ENCODE measurements around the gene SSBP3. TPM values are rescaled to one million over a fixed set of nuclear protein-coding genes. Genes with fewer than 3 reads are reported as not detected.

The SSBP3 gene
- total RNA-seq, 2 donors from 2014 or later: 40.3 to 56.3 TPM

DNA sequence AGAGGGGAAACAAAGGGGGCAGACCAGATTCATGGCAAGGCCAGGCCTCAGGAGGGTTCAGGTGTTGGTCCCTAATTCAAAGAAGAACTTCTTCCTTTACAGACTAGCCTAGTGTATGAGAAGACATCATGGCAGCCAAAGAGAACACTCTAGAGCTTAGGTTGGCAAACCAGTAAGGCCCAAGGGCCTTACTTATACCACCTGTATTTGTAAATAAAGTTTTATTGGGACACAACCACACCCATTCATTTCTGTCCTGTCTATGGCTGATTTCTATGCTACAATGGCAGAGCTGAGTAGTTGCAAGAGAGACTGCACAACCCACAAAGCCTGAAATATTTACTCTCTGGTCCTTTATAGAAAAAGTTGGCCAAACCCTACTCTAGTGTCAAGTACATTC, 42.3 kb downstream of the SSBP3 start:
- no peak overlapping the region for H3K4me3 Mint-ChIP-seq
- peak overlapping the region; percentile 58 for H3K27ac Mint-ChIP-seq
- H3K4me1 Mint-ChIP-seq: peaks cover 30% of the 10 kb centered on the region
- H3K9me3 Mint-ChIP-seq: no peaks in the 10 kb centered on the region
- no peaks in the 10 kb centered on the region for H3K36me3 Mint-ChIP-seq (ENCODE audit: low read depth)
- H3K27me3 Mint-ChIP-seq: no peaks in the 10 kb centered on the region
- no peak for ATAC-seq (replicated peaks)

DNA sequence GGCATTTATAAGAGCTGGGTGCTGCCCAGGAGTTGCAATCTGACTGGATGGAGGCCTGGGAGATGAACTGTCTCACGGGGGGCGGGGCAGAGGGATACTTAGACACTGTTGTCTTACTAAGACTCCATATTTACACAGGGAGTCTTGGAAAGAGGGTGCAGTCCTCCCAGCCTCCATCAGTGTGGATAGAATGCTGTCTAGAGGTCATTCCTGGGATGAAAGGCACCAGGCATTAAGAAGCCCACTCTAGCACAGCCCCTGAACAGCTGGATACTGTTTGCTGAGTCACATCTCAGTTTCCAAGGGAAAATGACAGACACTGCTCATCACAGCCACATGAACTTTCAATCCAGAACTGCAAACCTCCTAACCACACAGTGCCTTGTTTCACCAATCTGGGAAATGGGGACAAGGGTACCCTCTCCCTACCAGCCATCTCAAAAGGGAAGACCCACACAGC, 43.3 kb downstream of the SSBP3 start:
- Mint-ChIP-seq H3K27me3 (no peaks in the 10 kb centered on the region), H3K36me3 (ENCODE audit: low read depth) (no peaks in the 10 kb centered on the region), H3K4me1 (peaks cover 37% of the 10 kb centered on the region), H3K9me3 (no peaks in the 10 kb centered on the region), H3K4me3 (no peak overlapping the region), H3K27ac (peak overlapping the region; percentile 58)
- ATAC-seq (replicated peaks): peak; percentile 54

DNA sequence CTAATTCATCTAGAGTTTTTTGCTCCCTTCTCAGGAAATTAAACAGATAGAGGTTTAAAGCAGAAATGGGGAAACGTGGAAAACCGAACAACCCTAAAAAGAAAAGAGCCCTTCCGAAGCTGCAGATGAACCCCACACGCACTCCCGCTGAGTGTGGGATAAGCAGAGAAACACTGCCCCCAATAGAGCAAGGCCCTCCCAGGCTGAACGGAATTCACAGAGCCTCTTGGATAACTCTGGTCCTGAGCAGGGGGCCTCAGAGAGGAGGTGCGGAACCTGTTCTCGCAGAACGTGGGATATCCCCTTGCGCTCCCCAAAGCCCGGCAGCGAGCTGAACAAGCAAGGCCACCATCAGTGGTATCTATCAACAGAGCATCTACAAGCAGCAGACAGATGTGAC, 44.9 kb downstream of the SSBP3 start:
- H3K4me1 Mint-ChIP-seq: peaks cover 46% of the 10 kb centered on the region
- ATAC-seq (replicated peaks): no peak
- H3K36me3 Mint-ChIP-seq (ENCODE audit: low read depth): no peaks in the 10 kb centered on the region
- peak overlapping the region; percentile 20 for H3K27ac Mint-ChIP-seq
- H3K27me3 Mint-ChIP-seq: no peaks in the 10 kb centered on the region
- H3K9me3 Mint-ChIP-seq: no peaks in the 10 kb centered on the region
- H3K4me3 Mint-ChIP-seq: no peak overlapping the region

DNA sequence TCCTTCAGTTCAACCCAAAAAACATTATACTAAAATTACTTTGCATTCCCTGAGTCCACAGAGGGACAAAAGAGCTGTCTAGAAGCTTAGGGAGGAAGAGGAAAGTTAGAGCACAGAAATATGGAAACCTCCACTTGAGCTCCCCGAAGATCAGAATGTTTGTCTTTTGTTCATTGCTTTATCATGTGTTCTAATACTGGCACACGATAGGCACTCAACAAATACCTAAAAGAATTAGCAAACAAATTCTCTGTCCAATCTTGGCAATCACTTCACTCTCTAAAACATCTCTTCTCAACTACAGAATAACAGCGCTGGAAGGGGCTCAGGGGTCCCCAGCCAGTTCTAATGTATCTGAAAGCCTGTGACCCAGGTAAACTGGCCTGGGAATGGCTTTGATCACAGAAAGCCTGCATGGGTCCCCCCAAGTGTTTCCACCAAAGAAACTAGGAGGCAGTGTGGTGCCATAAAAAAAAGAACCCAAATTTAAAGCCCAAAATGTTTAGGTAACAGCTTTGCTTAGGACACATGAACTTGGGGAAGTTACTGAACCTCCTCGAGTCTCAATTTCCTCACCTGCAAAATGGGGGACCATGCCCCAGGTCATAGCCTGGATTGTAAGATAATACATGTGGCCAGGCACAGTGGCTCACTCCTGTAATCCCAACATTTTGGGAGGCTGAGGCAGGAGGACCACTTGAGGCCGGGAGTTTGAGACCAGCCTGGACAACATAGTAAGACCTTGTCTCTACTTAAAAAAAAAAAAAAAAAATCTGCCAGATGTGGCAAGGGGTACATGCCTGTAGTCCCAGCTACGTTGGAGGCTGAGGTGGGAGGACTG, 45.8 kb downstream of the SSBP3 start:
- peak overlapping the region; percentile 53 for H3K27ac Mint-ChIP-seq
- peaks cover 46% of the 10 kb centered on the region for H3K4me1 Mint-ChIP-seq
- no peaks in the 10 kb centered on the region for H3K27me3 Mint-ChIP-seq
- no peaks in the 10 kb centered on the region for H3K36me3 Mint-ChIP-seq (ENCODE audit: low read depth)
- H3K4me3 Mint-ChIP-seq: peak overlapping the region; percentile 33
- no peaks in the 10 kb centered on the region for H3K9me3 Mint-ChIP-seq
- no peak for ATAC-seq (replicated peaks)

DNA sequence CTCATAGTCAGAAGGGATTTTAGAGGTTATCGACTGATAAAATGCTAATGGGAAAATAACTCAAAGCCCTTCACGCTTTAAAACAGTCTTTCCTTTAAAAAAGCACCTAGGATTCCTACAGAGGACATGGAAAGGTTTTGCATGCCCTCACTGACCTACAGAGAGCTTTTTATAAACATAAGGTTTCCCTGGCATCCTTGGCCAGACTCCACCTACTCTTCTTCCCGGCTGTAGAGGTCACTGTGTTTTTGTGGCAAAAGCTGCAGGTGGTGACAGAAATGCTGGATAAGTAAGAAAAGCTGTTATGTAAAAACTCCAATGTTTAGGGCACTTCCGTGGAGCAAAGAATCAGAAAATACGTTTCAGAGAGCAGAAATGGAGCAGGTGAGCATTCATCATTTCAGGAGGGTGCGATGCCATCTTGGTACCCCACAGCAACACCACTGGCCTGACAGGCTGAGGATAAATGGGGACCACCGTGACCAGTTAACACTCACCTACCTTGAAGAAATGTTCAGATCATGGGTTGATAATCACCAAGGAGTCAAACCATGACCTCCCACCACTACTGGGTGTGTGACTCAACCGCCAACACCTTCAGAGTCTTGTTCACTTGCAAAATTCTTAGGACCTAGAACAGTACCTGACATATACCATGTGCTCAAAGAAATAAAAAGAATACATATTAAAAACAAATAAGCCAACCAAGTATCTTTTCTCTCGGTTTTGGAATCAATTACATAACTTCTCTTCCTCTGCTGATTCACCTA, 46.6 kb downstream of the SSBP3 start:
- Mint-ChIP-seq H3K4me1 (peaks cover 50% of the 10 kb centered on the region), H3K27ac (peak overlapping the region; percentile 53), H3K27me3 (no peaks in the 10 kb centered on the region), H3K9me3 (no peaks in the 10 kb centered on the region), H3K4me3 (peak overlapping the region; percentile 33), H3K36me3 (ENCODE audit: low read depth) (no peaks in the 10 kb centered on the region)
- ATAC-seq (replicated peaks): peak; percentile 78

DNA sequence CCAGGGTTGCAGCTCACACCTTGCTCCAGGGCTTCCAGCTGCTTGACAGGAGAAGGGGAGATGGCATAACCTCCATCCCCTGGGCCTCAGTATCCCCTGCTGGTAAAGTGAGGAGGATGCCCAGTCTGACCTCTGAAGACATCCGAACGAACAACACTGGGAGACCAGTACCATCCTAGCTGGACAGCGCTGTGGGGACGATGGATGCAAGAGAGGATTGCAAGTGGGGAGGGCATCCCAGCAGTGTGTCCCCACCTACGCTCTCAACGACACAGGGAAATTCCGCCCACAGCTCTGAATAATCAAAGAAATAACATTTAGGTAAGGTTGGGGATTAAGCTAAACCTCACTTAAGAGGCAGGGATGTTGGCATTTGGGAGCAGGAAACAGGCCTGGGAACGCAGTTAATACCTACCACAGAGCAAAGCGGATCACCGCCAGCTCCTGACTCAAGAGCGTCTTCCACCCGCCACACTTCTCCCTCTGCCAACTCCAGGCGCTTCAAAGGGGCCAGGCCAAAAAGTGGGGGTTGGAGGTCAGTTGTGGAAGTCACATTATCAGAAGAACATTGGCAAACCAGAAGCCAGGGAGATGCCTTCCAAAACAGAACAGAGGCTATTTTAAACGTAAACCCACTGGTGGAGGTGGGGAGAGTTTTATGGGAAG, 47.6 kb downstream of the SSBP3 start:
- H3K27me3 Mint-ChIP-seq: no peaks in the 10 kb centered on the region
- H3K27ac Mint-ChIP-seq: no peak overlapping the region
- no peaks in the 10 kb centered on the region for H3K36me3 Mint-ChIP-seq (ENCODE audit: low read depth)
- no peak overlapping the region for H3K4me3 Mint-ChIP-seq
- no peak for ATAC-seq (replicated peaks)
- H3K9me3 Mint-ChIP-seq: no peaks in the 10 kb centered on the region
- H3K4me1 Mint-ChIP-seq: peaks cover 50% of the 10 kb centered on the region

DNA sequence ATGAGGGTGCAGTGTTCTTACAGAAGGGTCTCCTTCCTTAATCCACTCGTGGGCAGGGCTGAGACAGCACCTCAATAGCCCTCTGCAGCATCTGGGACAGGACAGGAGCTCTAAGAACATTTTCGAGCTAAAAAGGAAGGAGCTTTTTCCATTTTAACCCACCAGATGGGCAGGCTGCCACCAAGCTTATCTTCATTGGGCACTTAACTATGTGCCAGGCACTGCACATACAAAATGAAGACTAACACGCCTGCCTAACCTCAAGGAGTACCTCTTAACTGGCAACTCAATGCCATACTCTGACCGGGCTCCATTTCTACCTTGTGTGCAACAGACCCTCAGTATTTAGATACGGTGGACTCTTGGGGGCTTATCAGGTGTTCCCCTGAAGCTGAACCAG, 48.2 kb downstream of the SSBP3 start:
- Mint-ChIP-seq H3K27ac (no peak overlapping the region), H3K4me1 (peaks cover 43% of the 10 kb centered on the region), H3K36me3 (ENCODE audit: low read depth) (no peaks in the 10 kb centered on the region), H3K4me3 (peak overlapping the region; percentile 78), H3K9me3 (no peaks in the 10 kb centered on the region), H3K27me3 (no peaks in the 10 kb centered on the region)
- no peak for ATAC-seq (replicated peaks)

DNA sequence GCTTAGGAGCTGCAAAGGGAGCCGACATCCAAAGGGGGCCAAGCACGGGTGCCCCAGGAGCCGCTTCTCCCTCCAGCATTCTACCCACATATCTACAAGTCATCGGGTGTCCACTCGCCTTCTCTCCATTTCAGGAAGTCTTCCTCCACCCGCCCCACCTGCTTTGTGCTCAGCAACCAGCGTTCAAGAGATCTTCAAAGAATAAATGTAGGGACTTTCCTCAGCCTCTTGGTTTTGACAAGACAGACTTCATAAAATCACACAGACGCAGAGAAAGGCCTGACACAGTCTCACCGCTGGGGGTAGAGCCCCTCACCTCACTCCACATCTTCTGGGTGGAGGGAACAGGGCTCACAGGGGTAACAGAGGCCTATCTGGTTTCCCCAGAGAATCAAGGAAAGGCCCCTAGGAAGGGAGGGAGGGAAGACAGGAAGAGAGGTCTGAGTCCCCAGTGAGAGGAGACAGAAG, 49.5 kb downstream of the SSBP3 start:
- H3K9me3 Mint-ChIP-seq: no peaks in the 10 kb centered on the region
- H3K27me3 Mint-ChIP-seq: no peaks in the 10 kb centered on the region
- no peaks in the 10 kb centered on the region for H3K36me3 Mint-ChIP-seq (ENCODE audit: low read depth)
- ATAC-seq (replicated peaks): peak; percentile 68
- peak overlapping the region; percentile 91 for H3K27ac Mint-ChIP-seq
- H3K4me1 Mint-ChIP-seq: peaks cover 39% of the 10 kb centered on the region
- H3K4me3 Mint-ChIP-seq: peak overlapping the region; percentile 78

DNA sequence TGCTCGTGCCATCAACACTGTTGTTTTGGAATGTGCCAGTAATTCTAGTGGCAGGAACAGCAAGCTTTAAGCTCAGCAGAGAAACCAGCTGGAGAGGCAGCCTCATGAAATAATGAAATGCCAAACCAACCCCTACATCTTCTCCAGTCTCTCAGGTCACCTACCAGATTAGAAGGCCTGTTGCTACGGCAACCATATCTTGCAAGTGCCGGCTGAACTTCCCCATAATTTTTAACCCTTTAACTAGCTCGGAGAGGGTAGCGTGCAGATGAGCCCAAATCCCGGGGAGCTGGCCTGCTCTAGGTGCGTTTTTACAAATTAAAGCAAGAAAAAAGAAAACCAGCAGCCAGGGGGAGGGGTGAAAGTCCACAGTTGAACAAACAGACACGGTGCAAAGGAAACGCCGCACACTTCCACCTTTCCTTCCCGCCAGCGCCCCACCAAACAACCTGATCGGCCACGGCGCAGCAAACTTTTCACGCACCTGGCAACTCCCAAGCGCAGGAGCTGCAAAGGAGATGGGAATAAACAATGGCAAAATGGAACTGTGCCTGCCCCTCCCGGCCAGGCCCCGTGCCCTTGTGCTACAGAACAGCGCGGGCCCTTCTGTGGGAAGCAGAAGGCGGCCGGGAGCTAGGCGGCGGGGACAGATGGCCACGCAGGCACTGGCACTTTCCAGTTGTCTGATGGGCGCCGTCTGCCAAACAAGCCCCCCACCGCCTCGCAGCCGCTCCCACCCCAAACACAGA, 50.1 kb downstream of the SSBP3 start:
- Mint-ChIP-seq H3K36me3 (ENCODE audit: low read depth) (no peaks in the 10 kb centered on the region), H3K27me3 (no peaks in the 10 kb centered on the region), H3K4me3 (peak overlapping the region; percentile 78), H3K9me3 (no peaks in the 10 kb centered on the region), H3K27ac (peak overlapping the region; percentile 91), H3K4me1 (peaks cover 37% of the 10 kb centered on the region)
- no peak for ATAC-seq (replicated peaks)

DNA sequence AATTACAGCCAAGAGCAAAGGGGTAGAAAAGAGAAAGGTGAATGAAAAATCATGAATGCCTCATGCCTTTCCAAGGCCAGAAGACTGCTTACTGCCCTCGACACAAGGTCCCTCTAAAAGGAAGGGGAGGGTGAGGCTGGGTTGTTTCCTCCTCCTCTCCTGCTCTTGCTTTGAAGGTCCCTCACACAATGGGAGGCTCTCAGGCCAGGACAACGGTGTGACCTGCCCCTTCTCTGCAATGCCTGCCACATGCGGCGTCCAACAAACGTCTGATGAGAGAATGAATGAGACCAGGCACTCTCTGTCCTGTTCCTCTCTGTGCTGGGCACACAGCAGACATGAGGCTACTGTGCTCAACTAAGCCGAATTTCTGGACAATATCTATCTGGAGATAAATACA, 51.3 kb downstream of the SSBP3 start:
- Mint-ChIP-seq H3K36me3 (ENCODE audit: low read depth) (peaks cover under 1% of the 10 kb centered on the region), H3K9me3 (no peaks in the 10 kb centered on the region), H3K4me1 (peaks cover 32% of the 10 kb centered on the region), H3K27me3 (no peaks in the 10 kb centered on the region), H3K4me3 (no peak overlapping the region), H3K27ac (no peak overlapping the region)
- no peak for ATAC-seq (replicated peaks)

DNA sequence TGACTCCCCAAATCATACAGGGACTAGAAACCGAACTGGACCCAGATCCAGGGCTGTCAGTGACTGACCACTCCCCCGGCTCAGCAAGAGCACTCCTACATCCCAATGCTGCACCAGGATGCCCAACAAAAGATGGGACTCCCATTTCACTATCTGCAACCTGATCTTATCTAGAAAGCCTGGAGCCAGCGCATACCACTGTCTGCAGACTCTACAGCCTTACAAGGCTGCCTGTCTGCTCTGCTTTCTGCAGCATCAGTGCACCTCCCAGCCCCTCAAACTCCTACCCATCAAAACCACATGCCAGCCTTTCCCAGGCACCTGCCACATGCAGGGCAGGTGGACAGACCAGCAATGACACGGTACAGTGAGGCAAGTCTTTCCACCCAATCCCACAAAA, 52.2 kb downstream of the SSBP3 start:
- no peaks in the 10 kb centered on the region for H3K27me3 Mint-ChIP-seq
- no peak for ATAC-seq (replicated peaks)
- peaks cover 25% of the 10 kb centered on the region for H3K4me1 Mint-ChIP-seq
- no peak overlapping the region for H3K4me3 Mint-ChIP-seq
- H3K27ac Mint-ChIP-seq: no peak overlapping the region
- H3K9me3 Mint-ChIP-seq: no peaks in the 10 kb centered on the region
- H3K36me3 Mint-ChIP-seq (ENCODE audit: low read depth): peaks cover 4% of the 10 kb centered on the region

DNA sequence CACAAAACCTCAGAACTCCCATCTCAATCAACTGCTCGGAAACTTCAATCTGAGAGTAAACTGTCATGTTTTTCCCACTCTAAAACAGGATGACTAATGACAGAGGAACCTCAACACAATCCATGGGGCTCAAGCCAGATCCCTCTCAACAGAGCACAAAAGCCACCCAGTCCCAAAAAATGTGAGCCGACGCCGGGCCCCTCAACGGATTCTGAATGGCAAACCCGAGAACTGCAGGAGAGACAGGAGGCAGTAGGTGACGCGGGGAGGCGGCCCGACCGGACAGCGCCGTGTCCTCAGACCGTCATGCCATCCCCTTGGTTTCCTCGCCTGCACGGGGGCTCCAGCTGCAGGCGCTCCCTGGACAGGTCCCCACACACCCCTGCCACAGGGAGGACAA, 53.4 kb downstream of the SSBP3 start:
- peaks cover 18% of the 10 kb centered on the region for H3K4me1 Mint-ChIP-seq
- H3K27me3 Mint-ChIP-seq: no peaks in the 10 kb centered on the region
- peaks cover 4% of the 10 kb centered on the region for H3K36me3 Mint-ChIP-seq (ENCODE audit: low read depth)
- ATAC-seq (replicated peaks): no peak
- H3K9me3 Mint-ChIP-seq: no peaks in the 10 kb centered on the region
- no peak overlapping the region for H3K27ac Mint-ChIP-seq
- no peak overlapping the region for H3K4me3 Mint-ChIP-seq

DNA sequence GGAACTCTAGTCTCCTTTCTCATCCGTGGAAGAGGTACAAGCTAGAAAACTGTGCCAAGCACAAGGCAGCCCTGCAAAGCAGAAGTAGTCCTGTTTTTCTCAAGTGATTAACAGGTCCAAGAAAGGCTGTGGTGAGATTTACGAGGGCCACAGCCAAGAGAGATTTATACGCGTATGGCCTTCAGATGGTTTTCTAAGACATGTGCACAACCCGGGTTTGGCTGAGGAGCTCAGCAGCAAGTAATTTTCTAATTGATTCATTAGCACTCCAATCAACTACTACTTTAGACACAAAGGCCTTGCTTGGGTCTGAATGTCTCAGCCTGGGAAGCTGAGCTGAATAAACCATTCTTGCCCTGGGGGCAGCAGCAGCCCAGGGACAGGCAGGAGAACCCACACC, 55.8 kb downstream of the SSBP3 start:
- no peak overlapping the region for H3K4me3 Mint-ChIP-seq
- H3K27me3 Mint-ChIP-seq: no peaks in the 10 kb centered on the region
- H3K36me3 Mint-ChIP-seq (ENCODE audit: low read depth): peaks cover 4% of the 10 kb centered on the region
- H3K4me1 Mint-ChIP-seq: peaks cover 14% of the 10 kb centered on the region
- ATAC-seq (replicated peaks): no peak
- no peaks in the 10 kb centered on the region for H3K9me3 Mint-ChIP-seq
- H3K27ac Mint-ChIP-seq: peak overlapping the region; percentile 37

DNA sequence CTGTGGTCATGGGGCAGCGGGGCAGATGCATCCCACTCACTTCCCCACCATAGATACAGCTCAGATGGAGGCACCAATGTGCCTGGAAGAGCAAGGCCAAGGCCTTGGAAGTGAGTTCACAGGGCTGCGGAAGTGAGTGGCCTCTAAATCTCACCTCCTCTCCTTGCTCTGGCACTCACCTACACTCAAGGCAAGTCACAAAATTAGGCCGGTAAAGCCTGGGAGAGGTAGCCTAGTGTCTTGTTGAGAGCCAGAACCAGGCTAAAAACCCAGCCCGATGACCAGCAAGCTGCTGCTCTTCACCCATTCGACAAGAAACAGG, 57.5 kb downstream of the SSBP3 start:
- H3K4me1 Mint-ChIP-seq: peaks cover 13% of the 10 kb centered on the region
- H3K4me3 Mint-ChIP-seq: no peak overlapping the region
- H3K27me3 Mint-ChIP-seq: no peaks in the 10 kb centered on the region
- no peak for ATAC-seq (replicated peaks)
- H3K27ac Mint-ChIP-seq: no peak overlapping the region
- H3K36me3 Mint-ChIP-seq (ENCODE audit: low read depth): peaks cover 4% of the 10 kb centered on the region
- H3K9me3 Mint-ChIP-seq: no peaks in the 10 kb centered on the region

All from activated T-helper 17 cell treated with anti-CD3 and anti-CD28 coated beads, Interleukin-2, amount 50 U/mL, for 72 hours (primary cell).